Measurements from ENCODE around the gene TSPAN14.

Gene TSPAN14

GRCh38 chr10:80504897-80505465 is 50.9 kb downstream of the TSPAN14 start:
- no peak for DNase-seq (ENCODE audit: low spot score)

- no peak for DNase-seq (ENCODE audit: low spot score)
Observed at GRCh38 chr10:80506189-80506575, 52.1 kb downstream of the TSPAN14 start.

GRCh38 chr10:80506836-80507487 is 52.9 kb downstream of the TSPAN14 start:
- DNase-seq (ENCODE audit: low spot score) = no peak

GRCh38 chr10:80509108-80509402 is 54.9 kb downstream of the TSPAN14 start:
- no peak for DNase-seq (ENCODE audit: low spot score)

- DNase-seq (ENCODE audit: low spot score) = no peak
Observed at GRCh38 chr10:80509403-80510161, 55.5 kb downstream of the TSPAN14 start.

- DNase-seq (ENCODE audit: low spot score) = no peak
Observed at GRCh38 chr10:80512031-80512526, 58.0 kb downstream of the TSPAN14 start.

GRCh38 chr10:80513106-80513505 is 59.0 kb downstream of the TSPAN14 start:
- no peak for DNase-seq (ENCODE audit: low spot score)

- DNase-seq (ENCODE audit: low spot score) = no peak
Observed at GRCh38 chr10:80515511-80515910, 61.4 kb downstream of the TSPAN14 start.

GRCh38 chr10:80515941-80516340 is 61.8 kb downstream of the TSPAN14 start:
- no peak for DNase-seq (ENCODE audit: low spot score)

GRCh38 chr10:80516506-80517075 is 62.5 kb downstream of the TSPAN14 start:
- no peak for DNase-seq (ENCODE audit: low spot score)

- DNase-seq (ENCODE audit: low spot score) = no peak
Observed at GRCh38 chr10:80517416-80518142, 63.5 kb downstream of the TSPAN14 start.

- no peak for DNase-seq (ENCODE audit: low spot score)
Observed at GRCh38 chr10:80518143-80518806, 64.2 kb downstream of the TSPAN14 start.

- no peak for DNase-seq (ENCODE audit: low spot score)
Observed at GRCh38 chr10:80518807-80519360, 64.8 kb downstream of the TSPAN14 start.

- no peak for DNase-seq (ENCODE audit: low spot score)
Observed at GRCh38 chr10:80519936-80520650, 66.0 kb downstream of the TSPAN14 start.

GRCh38 chr10:80520661-80521470 is 66.8 kb downstream of the TSPAN14 start:
- DNase-seq (ENCODE audit: low spot score) = no peak

- DNase-seq (ENCODE audit: low spot score) = no peak
Observed at GRCh38 chr10:80522756-80523363, 68.8 kb downstream of the TSPAN14 start.

GRCh38 chr10:80523773-80524172 is 69.7 kb downstream of the TSPAN14 start:
- DNase-seq (ENCODE audit: low spot score) = no peak

GRCh38 chr10:80524190-80524909 is 70.2 kb downstream of the TSPAN14 start:
- DNase-seq (ENCODE audit: low spot score) = no peak

GRCh38 chr10:80526218-80526617 is 72.1 kb downstream of the TSPAN14 start:
- no peak for DNase-seq (ENCODE audit: low spot score)

Data from NAMALWA (cell line).